ENCODE data around the gene HMX1.

Gene HMX1

DNA sequence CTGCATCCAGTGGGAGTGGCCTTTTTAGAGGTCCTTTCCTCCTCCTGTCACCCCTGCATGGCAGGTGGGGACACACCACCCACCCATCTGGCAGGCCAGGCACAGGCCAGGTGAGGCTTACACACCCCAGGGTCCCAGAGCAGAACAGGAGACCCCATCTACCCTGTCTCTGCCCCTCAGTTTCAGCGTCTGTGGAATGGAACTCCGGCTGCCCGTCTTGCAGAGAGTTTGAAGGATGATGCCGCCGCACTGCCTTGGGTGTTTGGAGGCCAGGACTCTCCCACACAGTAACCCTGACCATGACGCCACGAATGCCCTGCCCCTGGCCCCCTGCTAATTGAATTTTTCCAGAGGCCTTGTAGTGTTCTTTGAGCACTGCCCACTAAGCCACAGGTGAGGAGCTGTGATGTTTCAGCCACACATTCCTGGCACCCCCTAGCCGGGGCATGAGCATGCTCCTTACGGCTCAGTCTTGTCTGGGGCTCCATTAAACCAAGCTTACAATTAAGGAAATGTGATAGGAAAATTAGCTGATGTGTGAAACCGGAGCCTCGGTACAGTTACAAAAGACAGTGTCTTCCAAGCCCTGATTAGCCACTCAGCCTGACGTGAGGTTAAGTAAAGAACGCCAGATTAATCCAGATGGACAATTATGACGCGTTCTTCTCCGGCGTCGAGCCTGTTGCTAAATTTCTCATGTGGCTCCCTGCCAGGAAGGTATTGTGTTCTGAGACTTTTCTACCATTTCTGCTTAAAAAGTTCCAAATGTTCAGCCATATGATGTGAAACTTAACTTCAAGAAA is 39.3 kb downstream of the HMX1 start:
- Histone ChIP-seq H3K9ac (ENCODE audit: low read length) (no peak overlapping the region), H3K27me3 (ENCODE audit: control insufficient read depth, insufficient read depth, low read length) (no peaks in the 10 kb centered on the region), H3K4me3 (ENCODE audit: low read length) (no peak overlapping the region), H3K4me1 (ENCODE audit: control insufficient read depth, insufficient read depth, low read length) (no peaks in the 10 kb centered on the region), H3K9me3 (ENCODE audit: control insufficient read depth, low read length) (no peaks in the 10 kb centered on the region), H3K36me3 (ENCODE audit: control insufficient read depth, insufficient read depth, low read length) (no peaks in the 10 kb centered on the region)

DNA sequence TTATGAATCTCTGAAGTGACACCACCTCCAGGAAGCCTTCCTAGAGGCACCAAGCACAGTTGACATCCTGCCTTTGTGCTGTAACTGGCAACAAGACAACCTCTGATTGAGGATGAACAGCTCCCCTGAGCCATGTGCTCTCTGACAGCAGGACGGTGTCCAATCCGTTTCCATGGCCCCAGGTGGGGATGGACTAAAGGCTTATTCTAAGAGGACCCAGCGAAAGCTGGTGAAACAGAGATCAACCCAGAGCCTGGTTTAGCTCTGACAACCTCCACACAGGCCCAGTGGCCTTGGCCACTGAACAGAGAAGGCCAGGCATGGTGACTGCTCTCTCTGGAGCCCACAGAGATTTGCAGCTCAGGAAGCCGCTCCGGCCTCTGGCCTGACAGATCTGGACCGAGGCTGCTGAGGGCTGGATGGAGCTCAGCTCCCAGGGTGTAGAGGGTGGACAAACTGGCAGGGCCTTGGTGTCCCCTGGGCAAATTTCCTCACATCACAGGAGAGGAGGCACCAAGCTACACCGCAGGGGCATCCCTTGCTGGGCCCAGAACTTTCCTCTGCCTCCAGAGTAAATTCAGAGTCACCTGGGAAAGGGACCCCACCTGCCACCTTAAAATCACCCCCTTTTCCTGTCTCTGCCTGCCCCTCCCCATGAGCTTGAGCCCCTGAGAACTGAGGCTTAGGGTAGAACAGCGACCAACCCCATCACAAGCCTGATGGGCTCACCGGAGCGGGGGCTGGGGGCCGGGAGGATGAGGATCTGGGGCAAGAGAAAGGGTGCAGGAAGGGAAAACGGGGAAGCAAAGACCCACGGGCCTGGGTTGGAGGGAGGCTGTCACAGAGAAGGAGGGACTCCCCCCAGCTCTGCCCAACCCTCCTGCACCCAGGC is 40.2 kb downstream of the HMX1 start:
- H3K9me3 ChIP-seq (ENCODE audit: control insufficient read depth, low read length): no peaks in the 10 kb centered on the region
- no peak overlapping the region for H3K9ac ChIP-seq (ENCODE audit: low read length)
- no peak overlapping the region for H3K4me3 ChIP-seq (ENCODE audit: low read length)
- no peaks in the 10 kb centered on the region for H3K4me1 ChIP-seq (ENCODE audit: control insufficient read depth, insufficient read depth, low read length)
- H3K27me3 ChIP-seq (ENCODE audit: control insufficient read depth, insufficient read depth, low read length): no peaks in the 10 kb centered on the region
- H3K36me3 ChIP-seq (ENCODE audit: control insufficient read depth, insufficient read depth, low read length): no peaks in the 10 kb centered on the region

DNA sequence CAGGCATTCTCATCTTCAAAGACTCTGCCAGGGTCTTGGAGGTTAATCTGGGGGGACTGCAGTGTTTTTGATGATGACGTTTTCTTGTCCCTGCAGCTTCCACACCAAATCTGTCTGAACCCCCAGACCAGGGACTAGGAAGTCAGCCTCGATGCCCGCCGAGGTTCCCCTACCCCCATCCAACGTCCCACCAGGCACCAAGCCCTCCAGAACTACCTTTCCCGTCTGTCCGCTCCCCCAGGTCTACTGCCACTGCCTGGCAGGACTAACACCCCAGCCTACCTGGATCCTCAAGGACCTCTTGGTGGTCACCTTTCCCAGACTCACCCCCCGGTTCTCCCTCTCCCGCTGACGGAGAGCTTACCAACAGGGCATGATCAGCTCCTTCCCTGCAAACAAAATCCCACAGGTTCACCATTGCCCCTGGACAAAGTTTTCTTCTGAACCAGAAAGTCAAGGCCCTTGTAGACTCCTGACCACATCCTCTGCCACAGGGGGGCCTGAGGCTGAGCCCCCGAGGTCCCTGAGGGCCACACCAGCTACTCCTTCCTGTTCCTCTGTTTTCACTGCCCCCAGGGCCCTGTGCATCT is 40.9 kb downstream of the HMX1 start:
- no peaks in the 10 kb centered on the region for H3K36me3 ChIP-seq (ENCODE audit: control insufficient read depth, insufficient read depth, low read length)
- no peak overlapping the region for H3K4me3 ChIP-seq (ENCODE audit: low read length)
- H3K9me3 ChIP-seq (ENCODE audit: control insufficient read depth, low read length): no peaks in the 10 kb centered on the region
- H3K27me3 ChIP-seq (ENCODE audit: control insufficient read depth, insufficient read depth, low read length): no peaks in the 10 kb centered on the region
- no peaks in the 10 kb centered on the region for H3K4me1 ChIP-seq (ENCODE audit: control insufficient read depth, insufficient read depth, low read length)
- H3K9ac ChIP-seq (ENCODE audit: low read length): no peak overlapping the region

DNA sequence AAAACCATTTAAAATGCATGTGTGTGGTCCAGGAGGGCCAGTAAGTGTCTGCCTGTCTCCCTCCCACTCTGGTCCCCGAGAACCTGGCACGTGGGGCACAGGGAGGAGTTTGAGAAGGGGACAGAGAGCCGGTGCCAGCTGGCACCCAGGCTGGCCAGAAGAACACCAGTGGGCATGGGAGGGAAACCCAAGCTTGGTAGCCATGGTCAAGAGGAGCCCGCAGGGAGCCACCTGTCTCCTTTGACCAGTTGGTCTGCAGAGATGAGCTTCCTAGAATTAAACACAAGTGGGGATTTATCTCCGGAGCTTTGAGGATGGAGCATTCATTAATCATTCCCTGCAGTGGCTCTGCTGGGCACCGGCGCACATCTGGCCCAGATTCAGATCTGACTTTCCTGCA is 41.6 kb downstream of the HMX1 start:
- no peaks in the 10 kb centered on the region for H3K27me3 ChIP-seq (ENCODE audit: control insufficient read depth, insufficient read depth, low read length)

DNA sequence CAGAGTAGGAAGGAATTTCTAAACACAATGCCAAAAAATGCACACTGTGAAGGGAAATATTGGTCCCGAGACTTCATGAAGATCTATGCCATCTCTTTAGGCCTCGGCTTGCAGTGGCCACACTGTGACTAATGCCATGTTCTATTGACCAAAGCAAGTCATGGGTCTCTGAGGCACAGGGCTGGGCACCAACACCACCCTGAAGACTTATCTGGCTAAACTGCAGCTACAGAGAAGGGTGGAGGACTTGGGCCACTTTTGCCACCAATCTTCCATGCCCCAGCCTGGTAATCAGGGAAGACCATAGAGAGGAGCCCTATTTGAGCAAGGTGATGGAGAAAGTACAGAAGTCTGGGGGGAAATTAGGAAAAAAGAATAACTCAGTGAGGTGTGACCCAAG is 42.1 kb downstream of the HMX1 start:
- Histone ChIP-seq H3K27me3 (ENCODE audit: control insufficient read depth, insufficient read depth, low read length) (no peaks in the 10 kb centered on the region), H3K9ac (ENCODE audit: low read length) (no peak overlapping the region)

More for the DNA sequence above, 41.6 kb downstream of the HMX1 start:
- H3K9me3 ChIP-seq (ENCODE audit: control insufficient read depth, low read length): no peaks in the 10 kb centered on the region
- no peak overlapping the region for H3K4me3 ChIP-seq (ENCODE audit: low read length)
- no peak overlapping the region for H3K9ac ChIP-seq (ENCODE audit: low read length)
- no peaks in the 10 kb centered on the region for H3K36me3 ChIP-seq (ENCODE audit: control insufficient read depth, insufficient read depth, low read length)
- no peaks in the 10 kb centered on the region for H3K4me1 ChIP-seq (ENCODE audit: control insufficient read depth, insufficient read depth, low read length)

DNA sequence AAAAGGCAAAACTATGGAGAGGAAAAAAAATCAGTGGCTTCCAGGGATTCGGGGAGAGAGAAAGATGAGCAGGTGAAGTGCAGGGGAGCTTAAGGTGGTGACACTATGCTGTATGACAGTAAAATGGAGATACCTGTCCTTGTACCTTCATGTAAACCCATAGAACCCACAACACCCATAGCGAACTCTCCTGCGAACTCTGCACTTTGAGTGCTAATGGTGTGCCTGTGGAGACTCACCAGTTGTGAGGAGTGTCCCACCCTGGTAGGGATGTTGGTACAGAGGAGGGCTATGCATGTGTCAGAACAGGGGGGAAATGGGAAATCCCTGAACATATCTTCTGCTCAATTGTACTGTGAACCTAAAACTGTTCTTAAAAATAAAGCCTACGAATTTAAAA is 42.8 kb downstream of the HMX1 start:
- no peaks in the 10 kb centered on the region for H3K27me3 ChIP-seq (ENCODE audit: control insufficient read depth, insufficient read depth, low read length)
- H3K4me1 ChIP-seq (ENCODE audit: control insufficient read depth, insufficient read depth, low read length): no peaks in the 10 kb centered on the region
- no peak overlapping the region for H3K9ac ChIP-seq (ENCODE audit: low read length)
- H3K4me3 ChIP-seq (ENCODE audit: low read length): no peak overlapping the region
- no peaks in the 10 kb centered on the region for H3K9me3 ChIP-seq (ENCODE audit: control insufficient read depth, low read length)
- H3K36me3 ChIP-seq (ENCODE audit: control insufficient read depth, insufficient read depth, low read length): no peaks in the 10 kb centered on the region

More for the DNA sequence above, 42.1 kb downstream of the HMX1 start:
- no peaks in the 10 kb centered on the region for H3K4me1 ChIP-seq (ENCODE audit: control insufficient read depth, insufficient read depth, low read length)
- H3K4me3 ChIP-seq (ENCODE audit: low read length): no peak overlapping the region
- no peaks in the 10 kb centered on the region for H3K9me3 ChIP-seq (ENCODE audit: control insufficient read depth, low read length)
- no peaks in the 10 kb centered on the region for H3K36me3 ChIP-seq (ENCODE audit: control insufficient read depth, insufficient read depth, low read length)

DNA sequence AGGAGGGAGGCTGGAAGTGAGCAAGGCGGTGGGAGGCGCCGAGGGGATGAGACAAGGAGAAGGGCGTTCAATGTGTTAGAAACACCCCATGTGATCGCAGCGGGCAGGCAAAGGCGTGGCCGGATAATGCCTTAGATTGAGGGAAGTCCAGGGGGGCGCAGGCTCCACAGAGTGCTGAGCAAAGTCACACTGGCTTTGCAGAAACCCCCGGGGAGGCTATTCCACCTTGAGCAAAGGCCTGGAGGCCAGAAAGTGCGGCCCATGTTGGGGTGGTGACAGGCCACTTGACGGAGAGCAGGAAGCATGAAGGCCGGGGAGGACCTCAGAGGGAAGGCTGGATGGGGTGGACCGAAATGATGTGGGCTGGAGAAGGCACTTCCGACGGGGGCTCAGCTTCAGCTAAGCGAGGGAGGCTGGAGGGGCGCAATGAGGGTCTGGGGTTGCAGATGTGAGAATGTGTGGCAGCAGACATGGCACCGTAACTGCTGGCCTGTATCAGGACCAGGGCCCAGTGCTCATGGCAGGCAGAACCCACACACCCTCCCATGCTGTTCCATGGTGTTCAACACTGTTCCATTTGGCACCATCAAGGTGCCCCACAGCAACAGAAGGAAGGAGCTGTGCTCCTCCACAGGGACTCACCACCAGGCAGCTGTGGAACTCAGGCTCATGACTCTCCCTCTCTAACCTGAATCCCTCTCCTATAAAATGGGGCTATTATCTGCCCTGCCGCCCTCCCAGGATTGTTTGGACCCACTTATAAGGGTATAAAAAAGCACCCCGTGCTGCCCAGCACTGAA is 50.3 kb downstream of the HMX1 start:
- Histone ChIP-seq H3K4me1 (ENCODE audit: control insufficient read depth, insufficient read depth, low read length) (no peaks in the 10 kb centered on the region), H3K27me3 (ENCODE audit: control insufficient read depth, insufficient read depth, low read length) (peaks cover 3% of the 10 kb centered on the region), H3K36me3 (ENCODE audit: control insufficient read depth, insufficient read depth, low read length) (no peaks in the 10 kb centered on the region), H3K9ac (ENCODE audit: low read length) (no peak overlapping the region), H3K9me3 (ENCODE audit: control insufficient read depth, low read length) (no peaks in the 10 kb centered on the region), H3K4me3 (ENCODE audit: low read length) (no peak overlapping the region)

DNA sequence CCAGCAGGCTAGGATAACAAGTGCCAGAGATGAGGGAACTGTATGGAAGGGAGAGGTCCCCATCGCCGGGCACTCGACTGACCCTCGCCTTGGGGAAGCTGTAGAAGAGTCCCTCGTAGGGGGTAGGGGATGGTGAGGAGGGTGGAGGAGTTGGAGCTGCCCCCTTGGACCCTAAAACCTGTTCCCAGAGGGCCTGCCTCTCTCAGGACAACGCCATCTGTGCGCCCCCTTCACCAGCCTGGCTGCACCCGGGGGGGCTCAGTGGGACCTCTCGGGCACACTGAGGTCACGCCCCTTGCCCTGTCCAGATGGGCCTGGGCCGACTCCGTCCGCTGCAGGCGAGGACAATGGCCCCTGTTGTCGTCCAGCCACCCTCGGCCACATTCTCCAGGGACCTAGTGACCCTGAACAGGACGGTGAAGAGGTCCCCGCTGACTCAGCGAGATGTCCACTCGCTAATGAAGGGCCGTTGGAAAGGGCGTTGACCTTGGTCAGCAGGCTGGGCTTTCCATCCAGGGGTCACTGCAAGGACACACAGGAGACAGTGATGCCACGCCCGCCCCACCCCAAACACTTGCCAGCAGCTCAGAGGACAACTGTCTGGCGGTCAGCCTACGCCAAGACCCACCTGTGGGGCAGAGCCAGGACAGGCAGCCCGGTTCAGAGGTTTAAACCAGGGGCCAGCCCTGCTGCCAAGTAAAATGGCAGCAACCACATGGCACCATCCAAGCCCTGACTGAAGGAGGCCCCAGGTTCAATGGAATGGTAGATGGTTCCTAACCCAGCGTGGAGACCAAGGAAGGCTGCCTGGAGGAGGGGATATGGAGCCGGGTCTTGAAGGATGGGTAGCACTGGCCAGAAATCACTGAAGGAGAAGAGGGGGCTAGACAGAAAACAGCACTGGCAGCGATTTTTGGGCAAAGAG is 51.2 kb downstream of the HMX1 start:
- H3K4me1 ChIP-seq (ENCODE audit: control insufficient read depth, insufficient read depth, low read length): no peaks in the 10 kb centered on the region
- no peak overlapping the region for H3K4me3 ChIP-seq (ENCODE audit: low read length)
- H3K27me3 ChIP-seq (ENCODE audit: control insufficient read depth, insufficient read depth, low read length): peaks cover 3% of the 10 kb centered on the region
- H3K9ac ChIP-seq (ENCODE audit: low read length): no peak overlapping the region
- no peaks in the 10 kb centered on the region for H3K36me3 ChIP-seq (ENCODE audit: control insufficient read depth, insufficient read depth, low read length)
- no peaks in the 10 kb centered on the region for H3K9me3 ChIP-seq (ENCODE audit: control insufficient read depth, low read length)

DNA sequence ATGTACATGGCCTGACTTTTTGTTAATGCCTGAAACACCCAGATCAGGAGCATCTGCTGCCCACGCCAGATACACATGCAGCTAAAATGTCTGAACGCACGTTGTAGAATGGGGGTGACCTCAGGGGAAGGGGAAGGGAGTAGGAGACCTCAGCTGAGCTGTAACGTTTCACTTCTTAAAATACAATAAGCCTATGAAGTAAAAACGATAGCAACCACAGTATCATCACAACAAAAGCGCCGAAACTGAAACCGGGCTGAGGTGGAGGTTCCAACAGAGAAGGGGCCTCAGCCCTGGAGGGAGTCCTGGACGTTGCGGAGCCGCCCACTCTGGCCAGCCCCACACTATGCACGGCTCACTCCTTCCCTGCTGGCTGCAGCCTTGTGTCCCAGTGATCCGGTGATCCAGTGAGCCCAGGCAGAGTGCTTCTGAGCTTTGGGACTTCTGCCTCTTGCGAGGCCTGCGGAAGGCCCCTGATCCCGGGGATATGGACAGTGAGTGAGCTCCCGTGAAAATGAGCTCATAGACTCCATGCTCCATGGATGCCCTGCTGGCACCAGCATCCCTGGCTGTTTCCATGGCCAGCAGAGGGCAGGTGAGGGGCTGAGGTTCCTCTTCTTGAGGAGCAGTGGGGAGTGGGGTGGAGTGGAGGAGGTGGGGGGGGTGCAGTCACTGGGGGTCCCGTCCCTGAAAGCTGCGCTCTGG is 52.0 kb downstream of the HMX1 start:
- Histone ChIP-seq H3K36me3 (ENCODE audit: control insufficient read depth, insufficient read depth, low read length) (no peaks in the 10 kb centered on the region), H3K27me3 (ENCODE audit: control insufficient read depth, insufficient read depth, low read length) (peaks cover 3% of the 10 kb centered on the region), H3K4me1 (ENCODE audit: control insufficient read depth, insufficient read depth, low read length) (no peaks in the 10 kb centered on the region), H3K9me3 (ENCODE audit: control insufficient read depth, low read length) (no peaks in the 10 kb centered on the region), H3K9ac (ENCODE audit: low read length) (no peak overlapping the region), H3K4me3 (ENCODE audit: low read length) (no peak overlapping the region)

DNA sequence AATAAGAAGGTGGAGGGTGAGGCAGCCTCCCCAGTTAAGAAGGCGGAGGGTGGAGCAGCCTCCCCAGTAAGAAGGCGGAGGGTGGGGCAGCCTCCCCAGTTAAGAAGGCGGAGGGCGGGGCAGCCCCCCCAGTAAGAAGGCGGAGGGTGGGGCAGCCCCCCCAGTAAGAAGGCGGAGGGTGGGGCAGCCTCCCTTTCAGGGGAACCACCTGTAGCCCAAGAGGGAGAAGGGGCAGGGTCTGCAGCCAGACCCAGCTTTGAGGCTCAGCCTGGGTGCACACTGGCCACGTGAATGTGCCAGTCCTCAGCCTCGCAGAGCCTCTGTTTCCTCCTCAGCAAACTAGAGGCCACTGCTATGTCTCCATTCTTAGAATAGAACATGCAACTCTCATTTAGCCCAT is 52.6 kb downstream of the HMX1 start:
- Histone ChIP-seq H3K27me3 (ENCODE audit: control insufficient read depth, insufficient read depth, low read length) (peaks cover 3% of the 10 kb centered on the region), H3K4me1 (ENCODE audit: control insufficient read depth, insufficient read depth, low read length) (no peaks in the 10 kb centered on the region), H3K36me3 (ENCODE audit: control insufficient read depth, insufficient read depth, low read length) (no peaks in the 10 kb centered on the region), H3K9ac (ENCODE audit: low read length) (no peak overlapping the region), H3K9me3 (ENCODE audit: control insufficient read depth, low read length) (no peaks in the 10 kb centered on the region), H3K4me3 (ENCODE audit: low read length) (no peak overlapping the region)

Measured in mucosa of stomach (tissue), 1 donor.